Activated gamma-delta T cell treated with anti-CD3 and anti-CD28 coated beads, Interleukin-2, amount 50 U/mL, for 16 hours (primary cell): ENCODE data around the gene UBE2E1.

Experiments used
- DNase-seq: peaks from one replicate; pipeline ENCODE4 v3.0.0-alpha.2; 2020; ENCODE audit warnings: low read depth

The UBE2E1 gene

DNA sequence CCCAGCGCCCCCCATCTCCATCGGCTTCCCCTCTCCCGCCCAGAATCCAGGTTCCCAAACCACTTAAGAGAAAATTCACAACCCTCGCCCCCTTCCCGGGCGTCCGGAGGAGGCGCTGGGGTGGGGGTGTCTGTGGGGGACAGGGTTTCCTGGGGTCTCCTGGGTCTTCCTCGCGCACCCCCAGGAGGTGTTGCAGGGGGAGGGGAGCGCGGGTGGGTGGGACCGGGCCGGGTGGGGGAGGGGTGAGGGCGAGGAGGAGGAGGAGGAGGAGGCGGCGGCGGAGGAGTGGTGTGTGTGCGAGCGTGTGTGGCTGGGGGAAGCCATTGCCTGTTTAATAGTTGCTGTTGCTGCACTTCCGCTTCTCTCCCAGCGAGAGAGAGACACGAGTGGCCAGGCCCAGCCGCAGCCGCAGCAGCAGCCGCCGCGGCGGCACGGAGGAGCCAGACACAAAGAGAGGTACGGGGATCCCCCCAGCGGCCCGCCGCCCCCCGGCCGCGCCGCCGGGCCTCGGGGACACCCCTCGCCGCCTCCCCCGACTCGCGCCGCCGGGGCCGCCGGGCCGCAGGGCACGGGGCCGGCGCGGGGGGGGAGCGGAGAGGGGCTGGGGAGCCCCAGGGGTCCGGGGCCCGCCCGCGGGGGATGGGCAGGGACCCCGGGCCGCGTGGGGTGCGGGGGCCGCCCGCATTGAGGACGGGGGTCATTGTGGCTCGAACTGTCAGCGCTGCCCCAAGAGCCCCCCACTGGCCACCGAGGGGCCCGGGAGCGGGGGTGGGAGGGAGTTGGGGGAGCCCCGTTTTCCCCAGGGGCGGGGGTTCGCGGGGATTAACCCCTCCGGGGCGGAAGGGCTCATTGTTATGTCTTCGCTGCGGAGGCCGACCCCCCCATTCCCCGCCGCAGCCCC is at the start of gene UBE2E1:
UBE2E1 (plus strand) TSS at position 323 of the 901 bp plus-strand sequence. CDS start 1,315 bp downstream, outside the sequence.
- DNase-seq = peak; percentile 58

DNA sequence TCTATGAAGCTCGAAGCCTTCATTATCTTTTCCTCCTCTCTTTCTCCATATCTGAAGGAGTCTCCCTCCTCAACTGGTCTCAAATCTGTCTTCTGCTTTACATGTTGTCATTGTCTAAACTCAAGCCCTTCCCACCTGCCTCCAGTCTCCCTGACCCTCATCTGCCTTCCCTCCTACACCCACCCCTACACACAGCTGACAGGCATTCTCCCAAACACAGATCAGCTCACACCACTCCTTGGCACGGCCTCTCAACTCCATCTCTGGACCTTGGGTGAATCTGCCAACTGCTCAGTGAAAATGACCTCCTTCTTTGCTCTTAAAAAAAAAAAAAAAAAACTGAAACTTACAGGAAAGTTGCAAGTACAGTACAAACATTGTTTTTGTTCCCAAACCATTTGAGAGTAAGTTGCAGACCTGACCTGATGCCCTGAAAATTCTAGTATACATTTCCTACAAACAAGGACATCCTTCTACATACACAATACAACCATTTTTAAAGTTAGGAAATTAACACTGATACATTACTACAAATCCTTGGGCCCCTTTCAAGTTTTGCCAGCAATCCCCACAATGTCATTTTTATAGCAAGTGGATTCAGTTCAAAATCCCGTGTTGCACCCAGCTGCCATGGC is 49.4 kb upstream of the UBE2E1 start:
- no peak for DNase-seq

DNA sequence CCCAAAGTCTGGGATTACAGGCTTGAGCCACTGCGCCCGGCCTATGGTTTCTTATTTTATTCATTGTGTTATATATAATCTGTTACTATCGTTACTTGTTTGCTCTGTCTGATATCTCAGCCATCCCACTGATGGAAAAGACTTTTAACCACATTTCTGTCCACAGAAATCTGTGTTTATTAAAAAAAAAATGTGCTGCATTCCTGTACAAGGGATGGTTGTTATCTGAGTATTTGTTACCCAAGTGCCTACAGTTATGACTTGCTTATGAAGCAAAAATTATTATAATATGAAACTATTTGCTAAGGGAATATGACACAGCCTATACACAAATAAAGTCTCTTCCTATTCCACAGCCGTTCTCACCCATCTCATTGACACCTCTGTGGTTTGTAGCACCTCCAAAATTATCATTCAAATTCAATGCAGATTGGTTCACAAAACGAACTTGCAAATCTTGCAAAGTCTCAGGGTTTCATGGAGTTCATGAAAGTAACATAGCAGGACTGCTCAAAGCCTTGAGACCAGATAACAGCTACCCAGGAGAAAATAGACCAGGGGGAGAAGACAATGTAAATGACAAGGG is 47.4 kb upstream of the UBE2E1 start:
- no peak for DNase-seq

DNA sequence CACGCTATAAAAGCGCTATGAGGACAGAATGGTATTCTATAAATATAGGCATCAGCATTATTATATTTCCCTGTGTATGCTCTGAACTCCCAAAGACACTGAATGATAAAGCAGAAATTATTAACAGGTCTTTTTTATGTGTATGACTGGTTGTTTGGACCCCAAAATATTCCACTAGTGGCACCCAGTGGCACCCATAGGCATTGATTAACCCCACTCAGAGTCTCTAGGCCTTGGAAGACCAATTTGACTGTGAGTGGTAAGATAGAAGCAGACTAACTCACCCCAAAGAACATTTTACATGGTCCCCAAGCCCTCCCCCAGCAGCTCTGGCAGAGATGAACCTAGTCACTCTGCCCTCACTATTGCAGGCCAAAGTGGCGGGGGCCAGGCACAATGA is 45.4 kb upstream of the UBE2E1 start:
- DNase-seq = no peak

DNA sequence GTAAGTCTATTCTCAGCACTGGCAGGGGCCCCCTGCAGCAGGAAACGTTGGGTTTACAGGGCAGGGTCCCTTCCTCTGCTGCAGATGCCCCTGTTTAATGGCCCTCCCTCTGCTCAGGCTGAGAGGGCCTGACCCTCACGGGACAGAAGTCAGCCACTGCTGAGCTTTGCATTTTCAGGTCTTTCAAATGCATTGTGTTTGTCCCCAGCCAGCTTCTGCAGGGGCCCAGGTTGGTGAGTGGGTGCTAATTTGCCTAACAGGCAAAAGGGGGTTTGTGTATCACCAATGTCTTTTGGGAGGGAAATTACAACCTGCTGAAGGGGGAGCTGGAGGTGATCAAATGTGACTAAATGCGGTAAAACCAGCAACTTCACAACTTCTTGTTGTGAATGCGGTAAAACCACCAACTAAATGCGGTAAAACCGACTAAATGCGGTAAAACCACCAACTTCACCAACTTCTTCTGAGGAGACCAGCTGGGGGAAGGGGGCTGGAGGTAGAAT is 44.8 kb upstream of the UBE2E1 start:
- DNase-seq = no peak

DNA sequence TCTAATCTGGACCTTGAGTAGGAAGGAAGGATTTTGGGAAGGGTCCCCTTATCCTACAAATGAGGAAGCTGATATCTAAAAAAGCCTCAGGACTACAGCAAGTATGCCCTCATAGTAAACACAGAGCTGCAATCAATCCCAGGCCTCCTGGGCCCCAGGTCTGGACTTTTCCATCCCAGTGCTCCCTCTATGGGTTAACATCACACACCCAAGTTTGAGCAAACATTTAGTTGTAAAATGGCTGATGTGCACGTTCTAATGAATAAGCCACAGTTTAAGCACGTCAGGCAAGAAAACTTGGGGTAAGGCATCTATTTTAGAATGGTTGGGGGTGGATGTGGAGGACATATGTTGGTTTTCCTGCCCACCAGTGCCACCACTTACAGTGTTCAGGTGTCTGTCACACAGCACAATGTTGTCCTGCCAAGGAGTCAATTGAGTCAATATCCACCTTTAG is 44.3 kb upstream of the UBE2E1 start:
- DNase-seq = no peak

DNA sequence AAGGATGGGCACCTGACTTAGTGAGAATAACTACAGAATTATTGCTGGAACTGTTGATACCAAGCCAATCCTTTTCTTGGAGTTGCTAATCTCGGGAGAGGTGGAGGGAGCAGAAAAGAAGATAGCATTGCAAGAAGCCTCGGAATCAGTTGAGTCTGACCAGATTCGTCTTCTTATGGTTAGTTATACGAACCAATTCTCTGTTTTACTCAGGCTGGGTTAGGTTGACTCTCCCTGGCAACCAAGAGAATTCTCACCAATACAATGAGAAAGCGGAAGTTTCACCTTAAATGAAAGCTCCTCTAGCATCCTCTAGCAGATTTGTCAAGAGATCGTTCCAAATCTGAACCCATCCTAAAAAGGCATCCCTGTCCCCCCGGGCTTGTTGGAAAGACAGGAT is 43.5 kb upstream of the UBE2E1 start:
- no peak for DNase-seq

DNA sequence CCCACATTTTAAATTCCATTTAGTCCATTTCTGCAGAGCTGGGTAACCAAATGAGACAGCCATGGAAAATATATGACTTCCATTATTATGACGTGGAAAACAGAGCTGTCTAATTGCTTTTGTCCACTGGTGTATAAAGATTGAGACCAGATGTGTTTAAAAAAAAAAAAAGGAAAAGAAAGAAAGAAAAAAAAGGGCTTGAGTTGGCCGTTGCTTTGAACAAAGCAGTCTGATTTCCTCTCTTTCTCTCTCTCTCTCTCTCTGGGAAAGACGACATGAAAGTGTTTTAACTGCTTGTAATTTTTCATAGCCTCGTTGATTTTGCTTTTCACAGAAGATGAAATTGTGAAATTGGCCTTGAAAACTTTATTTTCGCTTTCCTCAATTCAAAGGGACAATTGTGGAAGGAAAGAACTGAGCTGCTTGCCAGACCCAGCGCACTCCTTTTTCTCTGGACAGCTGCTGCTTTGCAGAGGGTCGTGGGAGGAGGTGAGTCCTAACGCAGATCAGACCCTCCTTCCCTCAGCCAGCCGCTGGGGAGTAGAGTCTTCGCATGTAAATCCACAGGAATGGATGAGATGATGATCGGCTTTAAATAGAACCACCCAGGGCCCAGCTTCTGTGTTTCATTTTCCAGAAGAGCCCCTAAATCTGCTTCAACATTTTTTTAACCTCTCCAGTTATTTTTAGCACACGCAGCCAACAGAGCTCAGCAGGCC is 42.8 kb upstream of the UBE2E1 start:
- no peak for DNase-seq

DNA sequence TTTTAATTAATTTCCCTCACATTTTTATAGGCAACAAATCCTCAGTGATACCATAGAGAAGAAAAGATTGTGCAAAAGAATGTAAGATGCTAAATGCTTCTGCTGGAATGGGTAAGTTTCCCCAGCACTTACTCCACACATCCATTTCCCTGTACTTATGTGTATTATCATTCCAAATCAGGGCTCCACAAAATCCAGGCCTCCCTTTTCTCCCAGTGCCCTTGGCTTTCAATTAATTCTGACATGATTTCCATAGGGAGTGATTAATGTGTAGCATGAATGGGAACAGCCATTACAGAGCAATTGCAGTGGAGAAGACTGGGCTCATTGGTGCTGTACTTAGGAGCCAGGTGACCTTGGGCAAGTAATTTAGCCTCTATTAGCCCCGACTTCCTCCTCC is 41.3 kb upstream of the UBE2E1 start:
- no peak for DNase-seq

DNA sequence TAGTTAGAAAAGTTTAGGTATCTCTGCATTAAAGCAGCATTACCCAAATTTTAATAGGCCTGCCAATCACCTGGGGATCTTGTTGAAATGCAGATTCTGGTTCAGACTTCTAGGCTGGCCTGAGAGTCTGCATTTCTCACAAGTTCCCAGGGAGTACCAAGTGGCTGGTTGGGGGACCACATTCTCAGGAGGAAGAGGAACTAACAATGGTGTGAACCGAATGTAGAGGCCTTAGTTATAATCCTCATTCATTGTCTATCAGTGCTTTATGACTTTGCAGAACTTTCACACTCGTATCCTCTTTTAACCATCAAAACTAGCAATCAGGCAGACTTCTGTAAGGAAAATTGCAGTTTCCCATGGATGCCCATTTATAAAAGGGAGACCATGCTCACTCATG is 38.2 kb upstream of the UBE2E1 start:
- DNase-seq = no peak

DNA sequence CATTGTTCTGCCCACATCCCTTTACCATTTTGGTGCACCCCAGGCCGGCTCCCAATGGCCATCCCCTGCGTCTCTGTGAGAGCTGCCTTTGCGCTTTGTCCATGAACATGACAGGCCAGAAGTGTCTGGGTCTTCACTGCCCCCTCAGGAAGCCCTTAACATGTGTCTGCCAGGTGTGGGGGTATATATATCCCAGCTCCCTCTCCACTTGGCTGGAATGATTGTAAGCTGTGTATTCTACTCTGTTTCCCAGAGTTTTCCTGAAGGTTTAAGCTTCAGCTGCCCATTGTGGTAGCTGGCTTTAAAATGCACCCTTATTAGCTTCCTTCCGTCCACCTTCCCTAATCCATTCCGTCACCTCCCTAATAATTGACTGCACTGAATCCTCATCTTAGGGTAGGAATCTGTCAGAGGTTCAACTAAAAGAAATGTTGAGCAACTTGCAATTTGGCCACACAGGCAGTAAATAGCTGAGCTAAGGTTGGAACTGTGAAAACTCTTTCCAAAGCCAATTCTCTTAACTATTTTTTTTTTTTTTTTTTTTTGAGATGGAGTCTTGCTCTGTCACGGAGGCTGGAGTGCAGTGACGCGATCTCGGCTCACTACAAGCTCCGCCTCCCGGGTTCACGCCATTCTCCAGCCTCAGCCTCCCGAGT is 30.4 kb upstream of the UBE2E1 start:
- DNase-seq = no peak

DNA sequence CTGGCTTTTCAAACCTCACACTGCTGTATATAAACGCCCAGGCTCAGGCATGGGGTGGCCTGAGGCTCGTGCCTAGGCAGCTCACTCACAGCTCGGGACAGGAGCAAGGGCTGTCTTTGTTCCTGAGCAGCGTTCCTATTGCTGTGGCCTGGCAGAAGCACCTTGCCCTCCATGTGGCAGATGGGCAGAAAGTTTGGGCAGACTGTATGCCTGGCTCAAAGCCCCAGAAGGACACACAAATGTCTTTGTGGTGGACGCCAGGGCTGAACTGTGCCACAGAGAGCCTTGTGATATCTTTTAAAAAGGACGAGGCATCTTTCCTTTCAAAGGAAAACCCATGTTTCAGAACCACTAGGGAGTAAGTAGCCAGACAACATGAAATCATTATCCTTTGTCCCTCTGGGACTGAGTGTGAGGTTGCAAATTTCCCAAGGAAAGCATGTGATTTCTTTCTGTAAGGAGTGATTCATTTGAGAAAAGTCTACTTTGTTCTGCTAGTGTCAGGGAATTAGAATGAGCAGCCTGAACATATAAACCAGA is 29.3 kb upstream of the UBE2E1 start:
- no peak for DNase-seq

DNA sequence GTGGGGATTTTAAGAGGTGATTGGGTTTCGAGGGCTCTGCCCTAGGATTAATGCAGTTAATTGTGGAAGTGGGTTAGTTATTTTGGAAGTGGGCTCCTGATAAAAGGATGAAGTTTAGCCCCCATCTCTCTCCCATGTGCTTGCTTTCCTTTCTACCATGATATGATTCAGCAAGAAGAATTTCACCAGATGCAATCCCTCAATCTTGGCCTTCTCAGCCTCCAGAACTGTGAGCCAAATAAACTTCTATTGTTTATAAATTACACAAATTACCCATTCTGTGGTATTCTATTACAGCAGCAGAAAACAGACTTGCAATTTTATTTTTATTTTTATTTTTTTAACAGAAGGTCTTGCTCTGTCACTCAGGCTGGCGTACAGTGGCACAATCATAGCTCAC is 27.3 kb upstream of the UBE2E1 start:
- no peak for DNase-seq

DNA sequence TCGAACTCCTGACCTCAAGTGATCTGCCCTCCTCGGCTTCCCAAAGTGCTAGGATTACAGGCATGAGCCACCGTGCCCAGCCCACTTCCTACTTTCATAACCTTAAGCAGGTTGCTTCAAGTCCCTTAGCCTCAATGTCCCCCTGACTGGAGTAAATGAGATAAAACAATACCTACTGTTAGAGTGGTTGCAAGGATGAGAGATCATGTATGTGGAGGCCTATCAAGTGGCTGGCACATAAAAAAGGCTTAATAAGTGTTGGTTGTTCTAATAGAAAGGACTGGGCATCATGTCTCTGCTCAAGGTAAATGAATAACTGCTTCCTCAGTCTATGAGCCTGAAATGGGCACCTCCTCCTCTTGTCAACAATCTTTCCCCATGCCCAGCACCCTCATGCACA is 25.9 kb upstream of the UBE2E1 start:
- DNase-seq = no peak

DNA sequence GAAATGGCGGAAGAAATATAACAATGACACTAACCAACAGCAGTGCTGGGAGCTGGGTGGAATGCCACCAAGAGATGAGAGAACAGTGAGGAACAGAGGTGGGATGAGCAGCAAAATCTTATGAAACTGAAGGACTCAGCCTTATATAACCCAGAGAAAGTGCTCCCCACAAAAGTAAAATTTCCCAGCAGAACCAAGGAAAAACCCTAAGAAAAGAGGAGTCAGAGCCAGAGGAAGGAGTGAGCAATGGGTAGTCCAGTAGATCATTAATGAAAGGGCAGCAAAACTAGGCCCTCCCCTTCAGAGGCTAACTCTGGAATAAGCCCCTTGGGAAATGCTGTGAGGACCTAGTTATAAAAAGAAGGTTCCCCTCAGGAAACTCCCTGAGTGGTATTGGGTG is 24.7 kb upstream of the UBE2E1 start:
- no peak for DNase-seq

DNA sequence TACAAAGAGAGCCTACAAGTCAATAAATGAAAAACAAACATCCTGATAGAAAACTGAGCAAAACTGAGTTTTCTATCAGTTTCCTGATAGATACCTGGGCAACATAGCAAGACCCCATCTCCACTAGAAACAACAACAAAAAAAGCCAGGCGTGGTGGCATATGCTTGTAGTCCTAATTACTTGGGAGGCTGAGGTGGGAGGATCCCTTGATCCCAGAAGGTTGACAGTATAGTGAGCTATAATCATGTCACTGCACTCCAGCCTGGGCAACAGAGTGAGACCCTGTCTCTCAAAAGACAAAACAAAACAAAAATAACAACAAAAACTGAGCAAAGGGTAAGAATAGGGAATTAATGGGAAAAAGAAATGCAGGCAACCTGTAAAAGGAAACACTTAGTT is 23.9 kb upstream of the UBE2E1 start:
- DNase-seq = no peak

DNA sequence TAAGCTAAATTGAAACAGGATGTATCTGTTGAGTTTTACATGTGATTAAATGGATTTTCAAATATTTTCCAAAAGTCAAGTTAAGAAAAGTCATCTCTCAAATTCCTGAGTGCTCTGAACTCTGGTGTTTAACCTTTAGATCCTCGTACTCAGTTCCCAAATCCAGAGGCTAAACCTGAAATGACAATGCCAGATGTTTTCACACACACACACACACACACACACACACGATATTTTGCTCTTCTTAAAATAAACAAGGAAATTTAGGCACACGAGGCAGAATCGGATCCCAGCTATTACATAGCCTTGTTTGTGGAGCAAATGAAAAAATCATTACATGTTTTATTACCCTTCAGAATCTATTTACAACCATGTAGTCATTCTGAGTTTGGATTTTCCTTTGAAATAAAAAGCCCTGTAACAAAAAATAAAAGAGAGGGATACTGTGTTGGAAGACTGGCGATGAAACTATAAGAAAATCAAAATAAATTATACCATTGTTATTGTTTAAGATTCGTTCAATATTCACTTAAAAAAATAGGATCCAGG is 20.6 kb upstream of the UBE2E1 start:
- DNase-seq = no peak

DNA sequence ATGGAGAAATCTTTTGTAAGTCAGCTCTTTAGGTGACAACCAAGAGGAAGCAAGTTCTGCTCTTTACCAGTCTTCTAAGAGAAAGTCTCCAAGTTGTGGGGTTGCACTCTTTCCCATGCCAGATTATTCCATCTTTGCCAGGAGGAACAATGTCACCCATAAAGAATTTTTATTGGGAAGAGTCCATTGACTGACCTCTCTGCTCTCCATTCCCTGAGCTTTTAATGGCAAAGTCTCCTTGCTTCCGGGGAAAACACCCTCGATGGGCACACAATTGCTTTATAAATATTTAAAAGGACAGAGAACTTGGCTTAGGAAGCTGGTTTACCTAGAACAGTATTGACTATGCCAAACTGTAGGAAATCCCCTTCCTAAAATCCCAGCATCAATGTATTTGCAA is 19.9 kb upstream of the UBE2E1 start:
- DNase-seq = no peak

DNA sequence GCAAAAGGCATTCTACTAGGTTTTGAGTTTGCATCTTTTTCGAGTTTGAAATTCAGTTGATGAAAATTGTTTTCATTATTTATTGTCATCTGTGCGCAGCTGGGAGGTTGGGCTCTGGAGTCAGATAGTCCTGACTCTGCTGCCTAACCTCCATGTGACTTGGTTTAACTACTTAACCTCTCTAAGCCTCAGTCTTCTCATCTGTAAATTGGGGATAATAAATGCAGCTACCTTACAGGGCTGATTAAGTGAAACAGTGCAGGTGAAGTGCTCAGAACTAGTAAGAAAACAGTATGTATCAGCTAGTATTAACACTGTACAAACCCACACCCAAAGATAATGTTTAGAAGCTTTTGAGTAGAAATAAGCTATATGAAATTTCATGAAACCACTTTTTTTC is 14.1 kb upstream of the UBE2E1 start:
- no peak for DNase-seq

DNA sequence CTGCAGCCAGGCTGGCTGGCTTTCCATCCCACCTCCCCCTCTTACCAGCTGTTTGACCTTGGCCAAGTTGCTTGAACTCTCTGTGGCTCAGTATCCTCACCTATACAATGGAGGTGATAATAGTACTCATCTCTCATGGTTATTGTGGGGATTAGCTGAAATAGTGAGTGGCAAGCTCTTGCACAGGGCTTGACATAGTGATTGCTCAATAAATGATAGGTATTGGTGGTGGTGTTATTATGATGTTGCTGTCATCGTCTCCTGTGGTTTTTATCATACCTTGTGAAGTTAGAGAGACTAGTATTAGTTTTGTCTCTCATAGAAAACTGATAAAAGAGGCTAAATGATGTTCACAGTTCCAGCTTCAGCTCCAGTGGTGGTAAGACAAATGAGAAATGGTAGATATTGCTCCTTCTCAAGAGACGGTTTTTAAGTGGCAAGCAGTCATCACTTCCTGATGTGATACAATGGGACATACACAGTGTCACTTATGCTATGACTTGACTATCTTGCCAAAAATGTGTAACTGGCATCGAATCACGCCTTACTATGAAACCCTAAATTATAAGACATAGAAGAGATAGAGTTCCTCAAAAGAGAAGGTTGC is 12.1 kb upstream of the UBE2E1 start:
- DNase-seq = no peak

DNA sequence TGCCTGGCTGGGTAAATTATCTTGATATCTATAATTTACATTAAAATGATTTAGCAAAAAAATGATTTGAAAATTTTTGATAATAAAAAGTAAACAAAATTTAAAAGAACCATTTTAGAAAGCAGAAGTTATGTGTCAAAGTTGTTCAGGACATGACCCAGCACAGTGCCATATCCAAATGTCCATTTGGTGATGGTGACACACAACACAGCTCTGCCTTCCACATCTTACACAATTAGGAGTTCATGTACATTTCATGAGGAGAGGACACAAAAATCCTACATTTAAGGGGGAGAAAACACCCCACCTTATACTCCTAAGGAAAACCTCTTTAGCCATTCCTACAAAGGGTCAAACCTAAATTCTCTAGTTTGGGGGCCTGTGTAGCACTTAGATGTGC is 10.7 kb upstream of the UBE2E1 start:
- no peak for DNase-seq
